ENCODE data around the gene UGT1A6. TPM values are rescaled to one million over a fixed set of nuclear protein-coding genes. Genes with fewer than 3 reads are reported as not detected.

UGT1A6 gene
- total RNA-seq, 2 donors from 2014 or later, result 4.4 to 5.5 TPM

DNA sequence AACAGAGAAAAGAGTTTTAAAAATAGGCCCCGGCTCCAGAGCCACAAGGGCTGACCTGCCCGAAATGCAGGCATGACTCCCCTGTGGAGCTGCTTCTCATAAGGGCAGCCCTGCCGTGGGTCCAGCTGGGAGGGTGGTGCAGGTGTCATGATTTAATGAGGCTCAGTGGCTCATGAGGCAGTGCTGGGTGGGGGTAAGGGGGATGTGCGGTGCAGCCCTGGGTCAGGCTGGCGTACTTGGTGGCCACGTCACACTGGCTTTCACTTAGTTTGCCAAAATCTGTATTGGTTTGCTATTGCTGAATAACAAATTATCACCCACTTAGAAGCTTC lies 128.1 kb downstream of the UGT1A6 start:
- no peak for DNase-seq
- Histone ChIP-seq H3K36me3 (no peaks in the 10 kb centered on the region), H3K4me3 (no peak overlapping the region), H3K27me3 (no peaks in the 10 kb centered on the region), H3K4me1 (no peaks in the 10 kb centered on the region), H3K27ac (no peak overlapping the region), H3K9ac (ENCODE audit: low read depth in 2 of 2, low read length in 2 of 2) (no peak overlapping the region), H3K9me3 (no peaks in the 10 kb centered on the region)
- intact Hi-C loops (cut with DNase I), result no loop called here
- TF ChIP-seq, protein P1, sequence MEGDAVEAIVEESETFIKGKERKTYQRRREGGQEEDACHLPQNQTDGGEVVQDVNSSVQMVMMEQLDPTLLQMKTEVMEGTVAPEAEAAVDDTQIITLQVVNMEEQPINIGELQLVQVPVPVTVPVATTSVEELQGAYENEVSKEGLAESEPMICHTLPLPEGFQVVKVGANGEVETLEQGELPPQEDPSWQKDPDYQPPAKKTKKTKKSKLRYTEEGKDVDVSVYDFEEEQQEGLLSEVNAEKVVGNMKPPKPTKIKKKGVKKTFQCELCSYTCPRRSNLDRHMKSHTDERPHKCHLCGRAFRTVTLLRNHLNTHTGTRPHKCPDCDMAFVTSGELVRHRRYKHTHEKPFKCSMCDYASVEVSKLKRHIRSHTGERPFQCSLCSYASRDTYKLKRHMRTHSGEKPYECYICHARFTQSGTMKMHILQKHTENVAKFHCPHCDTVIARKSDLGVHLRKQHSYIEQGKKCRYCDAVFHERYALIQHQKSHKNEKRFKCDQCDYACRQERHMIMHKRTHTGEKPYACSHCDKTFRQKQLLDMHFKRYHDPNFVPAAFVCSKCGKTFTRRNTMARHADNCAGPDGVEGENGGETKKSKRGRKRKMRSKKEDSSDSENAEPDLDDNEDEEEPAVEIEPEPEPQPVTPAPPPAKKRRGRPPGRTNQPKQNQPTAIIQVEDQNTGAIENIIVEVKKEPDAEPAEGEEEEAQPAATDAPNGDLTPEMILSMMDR (IDR thresholded peaks at IDR 0.05), result no peak

GRCh38 chr2:233821196-233821595 lies 128.5 kb downstream of the UGT1A6 start:
- Histone ChIP-seq H3K9ac (ENCODE audit: low read depth in 2 of 2, low read length in 2 of 2) (no peak overlapping the region), H3K9me3 (no peaks in the 10 kb centered on the region), H3K4me3 (no peak overlapping the region), H3K27ac (no peak overlapping the region), H3K36me3 (no peaks in the 10 kb centered on the region), H3K27me3 (no peaks in the 10 kb centered on the region), H3K4me1 (no peaks in the 10 kb centered on the region)
- intact Hi-C loops (cut with DNase I), result no loop called here
- TF ChIP-seq, protein P1 (IDR thresholded peaks at IDR 0.05), result no peak
- no peak for DNase-seq

DNA sequence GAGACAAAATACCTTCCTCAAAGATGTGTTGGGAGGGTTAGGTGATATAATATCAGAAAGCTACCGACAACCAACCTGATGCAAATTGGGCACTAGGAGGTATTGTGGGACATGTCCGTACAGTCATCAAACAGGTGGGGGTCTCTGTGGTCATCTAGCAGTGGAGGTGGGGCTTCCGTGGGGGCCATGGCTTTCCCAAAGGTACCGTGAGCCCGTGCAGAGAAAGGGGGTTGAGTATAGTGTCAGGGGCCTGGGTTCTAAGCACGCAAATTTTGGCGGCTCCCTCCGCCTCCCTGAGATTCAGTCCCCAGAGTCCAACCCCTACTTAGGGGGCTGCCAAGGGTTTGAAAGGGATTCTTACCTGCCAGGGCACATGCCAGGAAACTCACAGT lies 129.0 kb downstream of the UGT1A6 start:
- no peak overlapping the region for H3K4me3 ChIP-seq
- TF ChIP-seq, protein P1 (IDR thresholded peaks at IDR 0.05), result no peak
- no peaks in the 10 kb centered on the region for H3K27me3 ChIP-seq
- no peaks in the 10 kb centered on the region for H3K4me1 ChIP-seq
- no peak overlapping the region for H3K27ac ChIP-seq
- no peaks in the 10 kb centered on the region for H3K9me3 ChIP-seq
- DNase-seq, result no peak
- no peak overlapping the region for H3K9ac ChIP-seq (ENCODE audit: low read depth in 2 of 2, low read length in 2 of 2)
- intact Hi-C loops (cut with DNase I), result no loop called here
- H3K36me3 ChIP-seq, result no peaks in the 10 kb centered on the region

DNA sequence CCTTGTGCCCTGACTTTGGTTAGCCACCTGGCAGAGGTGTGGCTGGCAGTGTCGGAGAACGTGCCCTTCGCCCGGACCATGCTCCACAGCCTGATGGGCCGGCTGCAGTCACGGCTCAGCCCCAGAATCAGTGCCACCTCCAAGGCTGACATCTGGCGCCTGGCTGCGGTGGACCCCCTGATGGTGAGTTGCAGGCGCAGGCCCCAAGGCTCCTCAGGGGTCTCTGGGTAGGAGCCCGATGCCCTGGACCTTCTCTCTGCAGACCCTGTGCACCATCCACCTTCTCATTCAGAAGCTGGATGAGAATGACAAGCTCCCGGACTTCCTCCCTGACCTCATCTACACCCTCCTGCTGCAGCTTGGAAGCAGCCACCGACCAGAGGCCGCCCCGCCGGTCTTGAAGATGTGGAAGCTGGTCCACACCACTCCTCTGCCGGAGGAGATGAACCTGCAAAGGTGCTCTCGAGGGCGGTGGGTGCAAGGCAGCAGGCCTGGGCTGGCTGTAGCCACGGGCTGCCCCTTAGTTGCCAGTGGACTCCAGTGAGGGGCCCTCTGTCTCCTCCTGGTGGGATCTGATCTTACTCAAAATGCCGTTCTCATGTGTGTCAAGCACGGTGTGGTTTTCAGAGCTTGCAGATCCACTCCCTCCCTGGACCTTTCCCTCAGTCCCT lies 129.5 kb downstream of the UGT1A6 start:
- Histone ChIP-seq H3K27me3 (no peaks in the 10 kb centered on the region), H3K4me1 (no peaks in the 10 kb centered on the region), H3K27ac (no peak overlapping the region), H3K9me3 (no peaks in the 10 kb centered on the region), H3K36me3 (no peaks in the 10 kb centered on the region), H3K9ac (ENCODE audit: low read depth in 2 of 2, low read length in 2 of 2) (no peak overlapping the region), H3K4me3 (no peak overlapping the region)
- intact Hi-C loops (cut with DNase I), result no loop called here
- TF ChIP-seq, protein P1 (IDR thresholded peaks at IDR 0.05), result no peak
- no peak for DNase-seq

Other genes starting within 250 kb of the UGT1A6 start
- gene USP40, start 126.1 kb upstream of the UGT1A6 start, total RNA-seq, result 10 to 100 TPM; 22.1 to 32.7 TPM
- 10 to 100 TPM; 15.9 to 16.8 TPM for gene UGT1A8, start 75.3 kb upstream of the UGT1A6 start, total RNA-seq
- 10 to 100 TPM; 45.2 to 82.9 TPM for gene UGT1A10, start 56.4 kb upstream of the UGT1A6 start, total RNA-seq
- 1 to 10 TPM; 2.0 to 2.3 TPM for gene UGT1A9, start 21.0 kb upstream of the UGT1A6 start, total RNA-seq
- gene UGT1A7, start 11.0 kb upstream of the UGT1A6 start, total RNA-seq, result 1 to 10 TPM; 3.1 TPM
- gene UGT1A5, start 20.0 kb downstream of the UGT1A6 start, total RNA-seq, result 1 to 10 TPM; 1.1 to 2.4 TPM
- gene UGT1A4, start 25.8 kb downstream of the UGT1A6 start, total RNA-seq, result 1 to 10 TPM in 1 of 2 donors, under 1 TPM in 1; 0.93 to 1.8 TPM
- gene UGT1A3, start 36.2 kb downstream of the UGT1A6 start, total RNA-seq, result 1 to 10 TPM; 1.0 to 1.9 TPM
- 1 to 10 TPM; 1.2 to 1.9 TPM for gene UGT1A1, start 67.4 kb downstream of the UGT1A6 start, total RNA-seq
- gene MROH2A, start 85.4 kb downstream of the UGT1A6 start, total RNA-seq, result not detected
- 10 to 100 TPM in 1 of 2 donors, 1 to 10 TPM in 1; 8.9 to 40.8 TPM for gene HJURP, start 161.6 kb downstream of the UGT1A6 start, total RNA-seq
- gene TRPM8, start 224.5 kb downstream of the UGT1A6 start, total RNA-seq, result not detected

Measured in colonic mucosa (tissue), 4 donors.